Non-pigmented ciliary epithelial cell (primary cell): ENCODE measurements around the gene MACC1.

Source experiments
- DNase-seq: peaks from one replicate; pipeline ENCODE4 v3.0.0-alpha.2; 2010; ENCODE audit warnings: low read depth

The MACC1 gene

GRCh38 chr7:20217193-20217948 lies at the start of gene MACC1:
Gene MACC1, minus strand, starts transcription at chr7:20217384. Its CDS starts 55,522 bp downstream, at chr7:20161862.
- DNase-seq: no peak

DNA sequence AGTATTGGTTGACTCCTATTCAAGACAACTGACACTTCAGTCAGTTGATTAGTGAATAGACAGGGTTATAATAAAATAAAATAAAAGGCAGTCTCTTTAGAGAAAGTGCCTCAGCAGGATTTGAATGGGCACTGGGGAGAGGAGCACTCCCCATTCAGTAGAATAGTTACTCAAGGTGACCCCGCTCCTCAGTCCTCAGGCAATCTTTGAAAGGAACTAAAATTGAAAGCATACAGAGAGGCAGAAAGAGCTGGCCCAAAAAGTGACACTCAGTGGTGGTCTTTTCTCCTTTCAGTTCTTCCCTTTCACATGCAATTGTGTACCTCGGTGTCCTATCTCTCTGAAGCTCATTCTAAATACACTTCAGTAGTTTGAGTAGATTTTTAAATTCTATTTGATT lies 47.4 kb upstream of the MACC1 start:
- DNase-seq: no peak

DNA sequence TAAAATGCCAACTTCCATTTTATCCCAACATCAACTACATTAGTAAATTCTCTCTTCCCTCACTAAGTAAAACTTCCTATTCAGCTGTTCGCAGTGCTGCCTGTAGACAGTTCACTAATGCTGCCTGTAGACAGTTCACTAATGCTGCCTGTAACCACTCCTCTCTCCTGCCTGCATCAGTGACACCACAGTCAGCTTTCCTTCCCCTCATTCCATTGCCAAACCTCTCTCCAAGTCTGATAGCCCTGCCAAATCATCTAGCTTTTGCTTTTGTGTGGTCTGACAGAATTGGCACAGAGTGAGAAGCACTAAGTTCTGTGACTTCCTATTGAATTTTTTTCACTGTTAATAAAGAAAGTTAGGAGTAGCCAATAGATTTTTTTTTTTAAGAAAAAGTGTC lies 43.0 kb upstream of the MACC1 start:
- no peak for DNase-seq

GRCh38 chr7:20257212-20257611 lies 40.0 kb upstream of the MACC1 start:
- DNase-seq: no peak

GRCh38 chr7:20249920-20250319 lies 32.7 kb upstream of the MACC1 start:
- peak; percentile 80 for DNase-seq

- no peak for DNase-seq
These were observed 32.2 kb upstream of the MACC1 start for GRCh38 chr7:20249376-20249775.

DNA sequence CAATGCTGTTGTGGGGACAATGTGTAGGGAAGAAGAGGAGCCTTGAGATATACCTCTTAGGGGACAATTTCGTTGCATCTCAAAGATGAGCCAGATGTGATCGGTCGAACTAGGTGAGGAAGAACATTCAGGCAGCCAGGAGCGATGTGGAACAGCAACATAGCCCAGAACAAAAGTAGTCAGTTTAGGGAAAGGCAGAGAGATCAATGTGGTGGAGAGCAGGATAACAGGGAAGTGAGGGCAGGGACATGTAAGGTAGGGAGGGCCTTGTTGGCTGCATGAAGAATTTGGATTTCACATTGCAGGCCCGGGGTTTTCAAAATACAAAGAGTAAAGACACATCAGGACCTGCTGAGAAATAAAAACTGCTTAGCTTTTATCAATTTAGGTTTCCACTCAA lies 29.1 kb upstream of the MACC1 start:
- no peak for DNase-seq

- DNase-seq: no peak
These were observed 27.3 kb upstream of the MACC1 start for GRCh38 chr7:20244334-20245120.

DNA sequence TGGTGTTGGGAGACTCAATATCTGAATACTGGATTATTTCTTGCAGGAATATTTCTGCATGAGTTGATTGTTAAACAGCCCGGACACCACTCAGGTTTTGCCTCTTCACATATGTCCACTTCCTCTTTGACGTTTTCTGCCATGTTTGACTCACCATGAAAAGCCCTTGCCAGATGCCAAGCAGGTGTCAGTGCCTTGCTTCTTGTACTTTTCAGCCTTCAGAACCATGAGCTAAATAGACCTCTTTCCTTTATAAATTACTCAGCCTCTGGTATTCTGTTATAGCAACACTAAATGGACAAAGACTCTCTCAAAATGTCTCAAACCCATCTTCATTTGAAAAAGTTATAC lies 24.7 kb upstream of the MACC1 start:
- DNase-seq: no peak

GRCh38 chr7:20241194-20241910 lies 24.2 kb upstream of the MACC1 start:
- peak; percentile 70 for DNase-seq

GRCh38 chr7:20240080-20240926 lies 23.1 kb upstream of the MACC1 start:
- no peak for DNase-seq

GRCh38 chr7:20238754-20239324 lies 21.7 kb upstream of the MACC1 start:
- DNase-seq: no peak

- no peak for DNase-seq
These were observed 21.1 kb upstream of the MACC1 start for GRCh38 chr7:20238194-20238753.

DNA sequence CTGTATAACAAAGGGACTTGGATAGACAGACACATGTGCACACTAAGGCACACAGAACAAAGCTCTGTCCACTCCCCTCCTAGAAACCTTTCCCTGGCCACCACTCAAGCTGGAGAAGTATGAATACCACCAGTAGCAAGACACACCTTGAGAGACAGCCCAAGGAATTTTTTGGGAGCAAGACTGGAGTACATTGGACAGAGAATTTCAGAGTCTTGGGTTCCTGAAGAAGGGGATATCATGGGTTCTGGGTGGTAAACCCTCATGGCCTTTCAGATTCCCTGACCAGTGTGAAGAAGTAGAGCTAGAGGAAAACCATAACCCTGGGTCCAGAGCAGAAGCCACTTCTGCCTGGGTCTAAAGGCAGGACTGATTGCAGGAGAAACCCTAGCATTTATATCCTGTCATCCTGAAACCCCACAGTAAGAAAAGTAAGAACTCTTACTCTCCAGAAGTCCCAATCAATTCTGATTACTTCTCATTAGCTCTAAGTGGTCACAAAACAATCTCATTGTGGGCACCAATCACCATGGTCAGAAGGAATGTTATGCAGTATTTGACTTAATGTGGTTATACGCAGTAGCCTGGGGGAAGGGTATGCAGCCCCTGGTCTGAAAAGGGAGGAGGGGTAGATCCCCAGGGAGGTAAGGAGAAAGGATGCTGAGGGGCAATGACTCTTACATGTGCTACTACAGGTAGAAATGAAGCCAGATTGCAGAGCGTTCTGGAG lies 20.4 kb upstream of the MACC1 start:
- no peak for DNase-seq

DNA sequence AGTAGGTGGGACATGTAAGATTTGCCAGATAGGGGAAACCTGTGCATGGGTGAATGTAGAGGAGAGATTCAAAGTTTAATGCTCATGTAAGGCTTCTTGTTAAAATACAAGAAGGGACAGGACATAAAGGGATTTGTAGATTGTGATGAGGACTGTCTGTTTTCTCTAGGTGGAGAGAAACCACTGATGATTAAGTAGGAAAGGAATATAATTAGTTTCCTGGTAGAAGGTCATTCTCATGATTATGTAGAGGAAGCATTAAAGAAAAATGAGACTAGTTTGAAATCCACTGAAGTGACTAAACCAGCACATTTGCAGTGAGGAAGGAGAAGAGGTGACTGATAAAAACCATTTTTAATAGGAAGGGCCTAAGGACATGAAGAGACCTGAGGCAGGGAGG lies 19.6 kb upstream of the MACC1 start:
- no peak for DNase-seq

GRCh38 chr7:20236043-20236442 lies 18.9 kb upstream of the MACC1 start:
- DNase-seq: no peak

GRCh38 chr7:20235288-20235687 lies 18.1 kb upstream of the MACC1 start:
- DNase-seq: no peak

- no peak for DNase-seq
These were observed 16.2 kb upstream of the MACC1 start for GRCh38 chr7:20233362-20233761.

- no peak for DNase-seq
These were observed 15.7 kb upstream of the MACC1 start for GRCh38 chr7:20232848-20233247.

DNA sequence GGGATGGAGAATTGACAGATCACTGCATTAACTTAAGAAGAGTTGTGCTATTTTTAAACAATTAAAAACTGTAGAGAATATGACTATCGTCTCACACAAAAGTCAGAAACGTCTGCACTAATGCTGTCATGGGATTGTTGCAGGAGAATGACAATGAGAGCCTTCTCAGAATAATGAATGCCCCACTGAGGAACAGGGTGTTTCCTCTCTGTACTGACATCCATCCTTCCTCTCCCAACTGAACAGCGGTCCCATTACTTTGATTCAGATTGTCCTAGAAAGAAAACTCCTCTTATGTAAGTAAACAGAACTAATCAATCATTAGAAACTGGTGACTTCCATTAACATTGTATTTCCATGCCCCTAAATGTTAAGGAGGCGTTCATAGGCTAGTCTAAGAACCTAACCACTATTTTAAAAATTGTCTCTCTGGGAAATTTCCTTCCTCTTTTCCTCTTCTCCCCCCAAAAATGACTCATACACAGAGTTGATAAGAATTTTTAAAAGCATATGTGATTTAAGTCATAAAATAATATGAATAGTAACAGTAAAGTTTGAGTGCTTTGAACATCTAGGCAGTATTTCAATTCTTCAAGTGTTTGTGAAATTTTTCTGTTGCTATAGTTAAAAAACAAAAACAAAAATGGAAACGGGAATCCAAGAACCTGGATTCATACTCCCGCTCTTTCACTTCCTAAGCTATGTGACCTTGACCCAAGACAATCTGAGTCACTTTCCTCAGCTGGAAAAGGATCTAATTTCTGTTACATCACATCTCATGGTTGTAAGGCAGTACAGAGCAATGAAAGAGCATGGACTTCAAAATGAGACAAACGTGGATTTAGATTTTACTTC lies 12.7 kb upstream of the MACC1 start:
- peak; percentile 67 for DNase-seq
